ENCODE results near the gene THSD4.

DNA sequence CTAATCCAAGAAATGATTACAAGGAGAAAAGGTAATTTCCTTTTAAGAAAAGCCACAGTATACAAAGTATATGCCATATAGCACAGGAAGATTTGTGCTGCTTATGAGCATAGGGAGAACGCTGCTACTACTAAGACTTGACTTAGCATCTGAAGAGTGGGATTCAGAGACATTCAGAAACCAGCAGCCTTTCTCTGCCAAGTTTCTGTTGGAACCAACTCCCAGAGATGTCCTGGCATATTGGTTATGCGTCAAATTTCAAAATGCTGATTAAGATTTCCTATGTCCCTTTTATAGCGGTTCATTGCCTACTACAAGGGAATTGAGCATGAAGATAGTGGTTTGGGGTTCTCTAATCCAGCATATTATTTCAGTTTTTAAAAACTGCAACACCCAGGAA lies 700.0 kb downstream of the THSD4 start:
- TF ChIP-seq, protein P1, sequence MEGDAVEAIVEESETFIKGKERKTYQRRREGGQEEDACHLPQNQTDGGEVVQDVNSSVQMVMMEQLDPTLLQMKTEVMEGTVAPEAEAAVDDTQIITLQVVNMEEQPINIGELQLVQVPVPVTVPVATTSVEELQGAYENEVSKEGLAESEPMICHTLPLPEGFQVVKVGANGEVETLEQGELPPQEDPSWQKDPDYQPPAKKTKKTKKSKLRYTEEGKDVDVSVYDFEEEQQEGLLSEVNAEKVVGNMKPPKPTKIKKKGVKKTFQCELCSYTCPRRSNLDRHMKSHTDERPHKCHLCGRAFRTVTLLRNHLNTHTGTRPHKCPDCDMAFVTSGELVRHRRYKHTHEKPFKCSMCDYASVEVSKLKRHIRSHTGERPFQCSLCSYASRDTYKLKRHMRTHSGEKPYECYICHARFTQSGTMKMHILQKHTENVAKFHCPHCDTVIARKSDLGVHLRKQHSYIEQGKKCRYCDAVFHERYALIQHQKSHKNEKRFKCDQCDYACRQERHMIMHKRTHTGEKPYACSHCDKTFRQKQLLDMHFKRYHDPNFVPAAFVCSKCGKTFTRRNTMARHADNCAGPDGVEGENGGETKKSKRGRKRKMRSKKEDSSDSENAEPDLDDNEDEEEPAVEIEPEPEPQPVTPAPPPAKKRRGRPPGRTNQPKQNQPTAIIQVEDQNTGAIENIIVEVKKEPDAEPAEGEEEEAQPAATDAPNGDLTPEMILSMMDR (IDR thresholded peaks at IDR 0.05): no peak
- TF ChIP-seq POLR2A (IDR thresholded peaks at IDR 0.05): no peak
